HepG2 (cell line): Measurements from ENCODE around the gene LRRC55. TPM values are rescaled to one million over a fixed set of nuclear protein-coding genes. Genes with fewer than 3 reads are reported as not detected.

ENCODE experiments used
- ATAC-seq: fragments of 200-7000 bp; cut with Tn5 transposase; 3 replicates; pipeline ENCODE4 v1.9.1; 2020; ENCODE audit warnings: mild to moderate bottlenecking, moderate library complexity
- BruUV-seq: library from RNA; stranded (reverse); fragments of 400-500 nt; replicated peaks from 2 replicates; lab custom pipeline; 2021; lab: Mats Ljungman, UMichigan
- CTCF ChIA-PET: fragments of 300-600 bp; formaldehyde crosslinking; extraction: SDS; loops from one replicate; lab custom pipeline; 2021; ENCODE audit warnings: low total read pairs, inconsistent platforms, low intra/inter-chr PET ratio; lab: Yijun Ruan, JAX
- POLR2A ChIA-PET: fragments of 350-600 bp; sonication (Branson Sonifier 250); formaldehyde crosslinking; loops from one replicate; lab custom pipeline; 2020; ENCODE audit warnings: antibody characterized with exemption, inconsistent platforms; lab: Yijun Ruan, JAX
- DNase-seq: peaks from one replicate; pipeline ENCODE4 v3.0.0-alpha.2; 2015; ENCODE audit warnings: low spot score
- FAIRE-seq: peaks from 3 replicates; lab custom pipeline; 2011; peaks lifted over from hg19 to GRCh38; lab: Jason Lieb, UNC
- H2AFZ ChIP-seq: one replicate; pipeline ENCODE4 v1.6.1; 2011; ENCODE audit warnings: low read length, inconsistent platforms
- H3K27ac ChIP-seq: fragments of 300-600 bp; 3 replicates; pipeline ENCODE4 v1.8.0; 2011; ENCODE audit warnings: mixed run types, mild to moderate bottlenecking, mixed read lengths, low read length, inconsistent platforms; ENCODE audit not compliant: insufficient read depth; ENCODE audit errors: extremely low read length
- H3K27me3 ChIP-seq, 2 experiments: fragments of 200-600 bp in 1 of 2; 2 replicates in 1 of 2; 3 replicates in 1 of 2; pipeline versions ENCODE4 v1.6.0 to v1.8.0; 2011; ENCODE audit warnings: low read length in 2 of 2, mild to moderate bottlenecking in 2 of 2, moderate library complexity in 2 of 2, inconsistent platforms in 1 of 2; ENCODE audit not compliant: insufficient read depth in 2 of 2, control insufficient read depth in 1 of 2
- H3K36me3 ChIP-seq, 2 experiments: fragments of 200-600 bp in 1 of 2; replicated peaks in 1 of 2; 2 replicates in 1 of 2; 3 replicates in 1 of 2; pipeline versions ENCODE4 v1.5.1 to v1.8.0; 2011; ENCODE audit warnings: low read length in 2 of 2, inconsistent platforms in 1 of 2; ENCODE audit not compliant: insufficient read depth in 2 of 2, control insufficient read depth in 1 of 2
- H3K4me1 ChIP-seq: 2 replicates; pipeline ENCODE4 v1.5.1; 2012; ENCODE audit warnings: low read length, inconsistent platforms; ENCODE audit not compliant: insufficient read depth
- H3K4me2 ChIP-seq: 2 replicates; pipeline ENCODE4 v1.6.0; 2011; ENCODE audit warnings: low read depth, low read length, inconsistent platforms
- H3K4me3 ChIP-seq, 3 experiments: fragments of 200-600 bp in 1 of 3; sonication (generic), shearing (Covaris generic) in 1 of 3; replicated peaks in 1 of 3; 2 replicates each; pipeline ENCODE4 v1.5.1; 2011 to 2016; ENCODE audit warnings: low read length in 3 of 3, inconsistent platforms in 2 of 3, low read depth in 2 of 3, mild to moderate bottlenecking in 2 of 3, control low read depth in 1 of 3, mixed read lengths in 1 of 3; ENCODE audit not compliant: insufficient read depth in 1 of 3
- H3K79me2 ChIP-seq: one replicate; pipeline ENCODE4 v1.6.1; 2011; ENCODE audit warnings: low read length, inconsistent platforms; ENCODE audit not compliant: insufficient read depth
- H3K9ac ChIP-seq: 2 replicates; pipeline ENCODE4 v1.6.0; 2011; ENCODE audit warnings: mild to moderate bottlenecking, low read depth, low read length, inconsistent platforms; ENCODE audit not compliant: insufficient read depth
- H3K9me3 ChIP-seq: 2 replicates; pipeline ENCODE4 v1.5.1; 2012; ENCODE audit warnings: mild to moderate bottlenecking, low read length
- H4K20me1 ChIP-seq: 2 replicates; pipeline ENCODE4 v1.6.0; 2011; ENCODE audit warnings: inconsistent platforms, mild to moderate bottlenecking, low read length, moderate library complexity; ENCODE audit not compliant: insufficient read depth
- BRD4 ChIP-seq: sonication (generic); formaldehyde crosslinking; IDR thresholded peaks from 2 replicates; pipeline ENCODE4 v1.4.0; 2020; ENCODE audit warnings: missing genetic modification reagents
- NFYC ChIP-seq: IDR thresholded peaks from 2 replicates; pipeline ENCODE4 v1.6.1; 2016; ENCODE audit warnings: missing genetic modification reagents, missing compliant biosample characterization
- SOX13 ChIP-seq, 3 experiments: fragments of 450-650 bp in 1 of 3; sonication (generic) in 1 of 3; formaldehyde crosslinking in 1 of 3; IDR thresholded peaks in 2 of 3; conservative IDR thresholded peaks in 1 of 3; 2 replicates each; pipeline versions ENCODE4 v1.5.0 to v1.6.1; 2016 to 2020; ENCODE audit warnings: antibody characterized with exemption in 1 of 3, mild to moderate bottlenecking in 1 of 3, missing compliant biosample characterization in 1 of 3, missing genetic modification reagents in 1 of 3, moderate library complexity in 1 of 3
- SRSF1 ChIP-seq: fragments of 200-400 bp; formaldehyde crosslinking; optimal IDR thresholded peaks from 2 replicates; pipeline ENCODE3; 2017; ENCODE audit warnings: mild to moderate bottlenecking, low read depth, low read length, moderate library complexity
- ZFAT ChIP-seq: sonication (generic); formaldehyde crosslinking; conservative IDR thresholded peaks from 2 replicates; pipeline ENCODE4 v1.8.1; 2023; ENCODE audit warnings: missing genetic modification reagents, inconsistent platforms
- ZSCAN29 ChIP-seq: sonication (generic); formaldehyde crosslinking; conservative IDR thresholded peaks from 2 replicates; pipeline ENCODE4 v1.4.0; 2020; ENCODE audit warnings: mild to moderate bottlenecking, missing genetic modification reagents
- WGBS: methylation state at CpG from one replicate; pipeline ENCODE4 v1.1.6; 2017; ENCODE audit warnings: low lambda C conversion rate; 5-methylcytosine and 5-hydroxymethylcytosine counted together
- in situ Hi-C: cut with HindIII; loops from 2 replicates; pipeline ENCODE4 v1.10.0; 2017; ENCODE audit warnings: low pct_unique_long_range_greater_than_20kb; ENCODE audit not compliant: extremely low pct_ligation_motif_present
- intact Hi-C: fragments of 100-400 bp; cut with micrococcal nuclease; formaldehyde crosslinking; loops from one replicate; pipeline ENCODE4 v1.10.0; 2022; ENCODE audit not compliant: unreplicated experiment
- polyA plus RNA-seq, 8 experiments: library from polyadenylated mRNA; depleted of rRNA in 3 of 8; stranded (reverse) in 7 of 8; unstranded in 1 of 8; fragments of >200 nt; fragmentation: Illumina TruSeq in 4 of 8; extraction: Trizol in 4 of 8; gene quantifications; 2 replicates each; pipeline versions ENCODE4 v1.2.1 to v1.2.3, GENCODE V29; 2011 to 2016; ENCODE audit warnings: low read depth in 4 of 8, missing spikeins in 1 of 8, mixed read lengths in 1 of 8; ENCODE audit not compliant: insufficient read depth in 1 of 8
- total RNA-seq, 5 experiments: library from RNA; depleted of rRNA; stranded (reverse); fragments of >200 nt; fragmentation: Illumina TruSeq; extraction: Trizol; gene quantifications; 2 replicates each; pipeline ENCODE4 v1.2.3, GENCODE V29; 2016; ENCODE audit warnings: low read depth in 1 of 5
- TF ChIP-seq, protein P1 (sequence below): IDR thresholded peaks from 2 replicates; pipeline ENCODE4 v1.6.1; 2016
- TF ChIP-seq, protein P2 (sequence below): sonication (generic); formaldehyde crosslinking; IDR thresholded peaks from 2 replicates; pipeline ENCODE4 v1.4.0; 2020; ENCODE audit warnings: missing genetic modification reagents
- TF ChIP-seq, protein P3 (sequence below): sonication (generic); formaldehyde crosslinking; IDR thresholded peaks from 2 replicates; pipeline ENCODE4 v1.5.1; 2020; ENCODE audit warnings: mild to moderate bottlenecking, missing genetic modification reagents, borderline replicate concordance

LRRC55 gene
- total and polyA plus RNA-seq, 2 of the 13 experiments (the other 11 are each of a cell fraction or from before 2014, with no cell fraction given), result not detected

DNA sequence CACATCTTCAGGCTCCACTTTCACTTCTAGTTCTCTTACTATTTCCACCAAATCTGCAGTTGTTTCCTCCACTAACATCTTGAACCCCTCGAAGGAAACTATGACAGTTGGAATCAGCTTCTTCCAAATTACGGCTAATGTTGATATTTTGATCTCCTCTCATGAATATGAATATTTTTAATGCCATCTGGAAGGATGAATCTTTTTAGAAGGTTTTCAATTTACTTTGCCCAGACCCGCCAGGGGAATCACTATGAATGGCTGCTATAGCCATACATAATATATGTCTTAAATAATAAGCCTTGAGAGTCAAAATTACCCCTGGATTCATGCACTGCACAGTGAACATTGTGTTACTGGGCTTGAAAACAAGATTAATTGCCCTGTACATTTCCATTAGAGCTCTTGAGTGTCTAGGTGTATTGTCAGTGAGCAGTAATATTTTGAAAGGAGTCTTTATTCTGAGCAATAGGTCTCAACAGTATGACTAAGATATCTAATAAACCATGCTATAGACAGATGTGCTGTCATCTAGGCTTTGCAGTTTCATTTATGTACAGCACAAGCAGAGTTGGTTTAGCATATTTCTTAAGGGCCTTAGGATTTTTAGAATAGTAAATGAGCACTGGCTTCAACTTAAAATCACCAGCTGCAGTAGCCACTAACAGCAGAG, 48.3 kb upstream of the LRRC55 start:
- no peak overlapping the region for H3K4me3 ChIP-seq
- no peaks in the 10 kb centered on the region for H3K79me2 ChIP-seq
- no peaks in the 10 kb centered on the region; a peak in 1 of 5 replicates for H3K27me3 ChIP-seq
- H3K4me2 ChIP-seq, result no peak overlapping the region
- in situ Hi-C loops, result no loop called here
- H4K20me1 ChIP-seq, result no peaks in the 10 kb centered on the region
- no TSS peak for BruUV-seq
- no peaks in the 10 kb centered on the region for H3K4me1 ChIP-seq
- POLR2A ChIA-PET, result no interaction called here
- no peak for FAIRE-seq
- no peak overlapping the region for H3K27ac ChIP-seq
- no peak overlapping the region for H2AFZ ChIP-seq
- no peak for ATAC-seq
- H3K9ac ChIP-seq, result no peak overlapping the region
- intact Hi-C loops, result loop anchor here (10.0 kb wide), 1 partner anchor 211 kb away; no protein-coding TSS in a partner anchor
- TF ChIP-seq BRD4 (CRISPR knock-in tag) (no peak), SOX13 (IDR thresholded peaks at IDR 0.05) (no peak), SOX13 (CRISPR knock-in tag; conservative IDR thresholded peaks at IDR 0.05 in 1 of 2, IDR thresholded peaks at IDR 0.05 in 1 of 2) (no peak), ZFAT (CRISPR knock-in tag) (no peak), NFYC (no peak), ZSCAN29 (CRISPR knock-in tag) (no peak), SRSF1 (no peak)
- TF ChIP-seq, protein P1, sequence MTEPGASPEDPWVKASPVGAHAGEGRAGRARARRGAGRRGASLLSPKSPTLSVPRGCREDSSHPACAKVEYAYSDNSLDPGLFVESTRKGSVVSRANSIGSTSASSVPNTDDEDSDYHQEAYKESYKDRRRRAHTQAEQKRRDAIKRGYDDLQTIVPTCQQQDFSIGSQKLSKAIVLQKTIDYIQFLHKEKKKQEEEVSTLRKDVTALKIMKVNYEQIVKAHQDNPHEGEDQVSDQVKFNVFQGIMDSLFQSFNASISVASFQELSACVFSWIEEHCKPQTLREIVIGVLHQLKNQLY, result no peak
- TF ChIP-seq, protein P2, sequence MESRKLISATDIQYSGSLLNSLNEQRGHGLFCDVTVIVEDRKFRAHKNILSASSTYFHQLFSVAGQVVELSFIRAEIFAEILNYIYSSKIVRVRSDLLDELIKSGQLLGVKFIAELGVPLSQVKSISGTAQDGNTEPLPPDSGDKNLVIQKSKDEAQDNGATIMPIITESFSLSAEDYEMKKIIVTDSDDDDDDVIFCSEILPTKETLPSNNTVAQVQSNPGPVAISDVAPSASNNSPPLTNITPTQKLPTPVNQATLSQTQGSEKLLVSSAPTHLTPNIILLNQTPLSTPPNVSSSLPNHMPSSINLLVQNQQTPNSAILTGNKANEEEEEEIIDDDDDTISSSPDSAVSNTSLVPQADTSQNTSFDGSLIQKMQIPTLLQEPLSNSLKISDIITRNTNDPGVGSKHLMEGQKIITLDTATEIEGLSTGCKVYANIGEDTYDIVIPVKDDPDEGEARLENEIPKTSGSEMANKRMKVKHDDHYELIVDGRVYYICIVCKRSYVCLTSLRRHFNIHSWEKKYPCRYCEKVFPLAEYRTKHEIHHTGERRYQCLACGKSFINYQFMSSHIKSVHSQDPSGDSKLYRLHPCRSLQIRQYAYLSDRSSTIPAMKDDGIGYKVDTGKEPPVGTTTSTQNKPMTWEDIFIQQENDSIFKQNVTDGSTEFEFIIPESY (CRISPR knock-in tag), result no peak
- TF ChIP-seq, protein P3, sequence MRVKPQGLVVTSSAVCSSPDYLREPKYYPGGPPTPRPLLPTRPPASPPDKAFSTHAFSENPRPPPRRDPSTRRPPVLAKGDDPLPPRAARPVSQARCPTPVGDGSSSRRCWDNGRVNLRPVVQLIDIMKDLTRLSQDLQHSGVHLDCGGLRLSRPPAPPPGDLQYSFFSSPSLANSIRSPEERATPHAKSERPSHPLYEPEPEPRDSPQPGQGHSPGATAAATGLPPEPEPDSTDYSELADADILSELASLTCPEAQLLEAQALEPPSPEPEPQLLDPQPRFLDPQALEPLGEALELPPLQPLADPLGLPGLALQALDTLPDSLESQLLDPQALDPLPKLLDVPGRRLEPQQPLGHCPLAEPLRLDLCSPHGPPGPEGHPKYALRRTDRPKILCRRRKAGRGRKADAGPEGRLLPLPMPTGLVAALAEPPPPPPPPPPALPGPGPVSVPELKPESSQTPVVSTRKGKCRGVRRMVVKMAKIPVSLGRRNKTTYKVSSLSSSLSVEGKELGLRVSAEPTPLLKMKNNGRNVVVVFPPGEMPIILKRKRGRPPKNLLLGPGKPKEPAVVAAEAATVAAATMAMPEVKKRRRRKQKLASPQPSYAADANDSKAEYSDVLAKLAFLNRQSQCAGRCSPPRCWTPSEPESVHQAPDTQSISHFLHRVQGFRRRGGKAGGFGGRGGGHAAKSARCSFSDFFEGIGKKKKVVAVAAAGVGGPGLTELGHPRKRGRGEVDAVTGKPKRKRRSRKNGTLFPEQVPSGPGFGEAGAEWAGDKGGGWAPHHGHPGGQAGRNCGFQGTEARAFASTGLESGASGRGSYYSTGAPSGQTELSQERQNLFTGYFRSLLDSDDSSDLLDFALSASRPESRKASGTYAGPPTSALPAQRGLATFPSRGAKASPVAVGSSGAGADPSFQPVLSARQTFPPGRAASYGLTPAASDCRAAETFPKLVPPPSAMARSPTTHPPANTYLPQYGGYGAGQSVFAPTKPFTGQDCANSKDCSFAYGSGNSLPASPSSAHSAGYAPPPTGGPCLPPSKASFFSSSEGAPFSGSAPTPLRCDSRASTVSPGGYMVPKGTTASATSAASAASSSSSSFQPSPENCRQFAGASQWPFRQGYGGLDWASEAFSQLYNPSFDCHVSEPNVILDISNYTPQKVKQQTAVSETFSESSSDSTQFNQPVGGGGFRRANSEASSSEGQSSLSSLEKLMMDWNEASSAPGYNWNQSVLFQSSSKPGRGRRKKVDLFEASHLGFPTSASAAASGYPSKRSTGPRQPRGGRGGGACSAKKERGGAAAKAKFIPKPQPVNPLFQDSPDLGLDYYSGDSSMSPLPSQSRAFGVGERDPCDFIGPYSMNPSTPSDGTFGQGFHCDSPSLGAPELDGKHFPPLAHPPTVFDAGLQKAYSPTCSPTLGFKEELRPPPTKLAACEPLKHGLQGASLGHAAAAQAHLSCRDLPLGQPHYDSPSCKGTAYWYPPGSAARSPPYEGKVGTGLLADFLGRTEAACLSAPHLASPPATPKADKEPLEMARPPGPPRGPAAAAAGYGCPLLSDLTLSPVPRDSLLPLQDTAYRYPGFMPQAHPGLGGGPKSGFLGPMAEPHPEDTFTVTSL (CRISPR knock-in tag), result no peak
- no peak for DNase-seq
- 0% methylated on average over 3 of the region's 3 CpGs for WGBS
- no peaks in the 10 kb centered on the region for H3K36me3 ChIP-seq
- H3K9me3 ChIP-seq, result no peaks in the 10 kb centered on the region
- CTCF ChIA-PET, result no interaction called here
